GM19239 (cell line): ENCODE data around the gene STARD6.
"Not testable (repeated sequence)": the region's sequence is repeated elsewhere in the genome, so short reads cannot be mapped to it uniquely, and the experiment has no call there.

Experiments used
- DNase-seq: peaks from one replicate; pipeline ENCODE4 v3.0.0; 2011; ENCODE audit warnings: low spot score; ENCODE audit not compliant: insufficient read length
- FAIRE-seq: peaks from 2 replicates; lab custom pipeline; 2011; peaks lifted over from hg19 to GRCh38; lab: Jason Lieb, UNC

The STARD6 gene

DNA sequence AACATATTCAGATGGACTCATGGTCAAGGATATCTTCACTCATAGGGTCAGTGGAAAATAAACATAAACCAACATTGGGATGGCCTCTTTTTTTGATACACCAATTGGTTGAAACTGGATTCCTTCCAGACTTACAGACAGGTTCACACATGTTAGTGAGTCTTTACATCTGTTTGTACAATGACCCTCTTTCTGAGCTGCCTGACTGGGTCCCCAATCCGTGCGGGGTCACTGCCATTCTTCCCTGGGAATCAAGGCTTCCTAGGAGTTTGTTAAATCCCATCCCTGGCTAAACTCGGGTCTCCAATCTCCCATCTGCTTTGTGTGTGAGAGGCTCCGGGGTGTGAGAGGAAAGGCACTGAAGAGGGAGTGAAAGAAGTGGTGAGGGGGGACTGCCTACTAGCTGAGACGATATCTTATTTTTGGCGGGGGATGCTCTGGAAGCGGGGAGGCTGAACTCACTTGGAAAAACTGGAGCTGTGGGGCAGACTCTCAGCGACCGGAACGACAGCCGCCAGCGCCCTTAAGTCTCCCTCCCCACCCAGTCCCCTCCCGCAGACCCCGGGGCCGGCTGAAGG is 487 bp downstream of the STARD6 start:
- no peak for DNase-seq
- FAIRE-seq, result peak; percentile 76

DNA sequence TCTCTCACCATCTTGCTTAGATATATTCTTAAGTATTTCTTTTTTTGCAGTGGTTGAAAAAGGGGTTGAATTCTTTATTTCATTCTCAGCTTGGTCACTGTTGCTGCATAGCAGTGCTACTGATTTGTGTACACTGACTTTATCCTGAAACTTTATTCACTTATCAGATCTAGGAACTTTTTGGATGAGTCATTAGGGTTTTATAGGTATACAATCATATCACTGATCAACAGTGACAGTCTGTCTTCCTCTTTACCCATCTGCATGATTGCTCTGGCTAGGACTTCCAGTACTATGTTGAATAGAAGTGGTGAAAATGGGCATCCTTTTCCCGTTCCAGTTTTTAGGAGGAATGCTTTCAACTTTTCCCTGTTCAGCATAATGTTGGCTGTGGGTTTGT is 6.5 kb downstream of the STARD6 start:
- no peak for FAIRE-seq
- DNase-seq, result no peak

DNA sequence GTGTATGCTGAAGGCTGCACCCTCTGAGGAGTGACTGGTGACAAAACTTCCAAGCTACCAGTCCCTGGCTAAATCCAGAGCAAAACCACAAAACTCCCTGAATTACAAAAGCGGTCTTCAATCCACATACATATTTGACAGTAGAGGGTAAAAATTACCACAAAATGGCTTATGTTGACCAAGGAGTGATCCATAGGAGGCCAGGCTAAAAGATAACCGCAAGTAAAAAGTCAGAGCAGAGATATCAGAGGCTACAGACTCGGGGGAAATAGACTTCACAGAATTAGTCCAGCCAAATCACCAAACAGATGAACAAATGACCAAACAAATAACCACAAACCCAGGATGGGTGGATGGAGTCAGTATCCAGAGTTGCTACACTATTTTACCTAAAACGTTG is 19.4 kb downstream of the STARD6 start:
- FAIRE-seq, result no peak

DNA sequence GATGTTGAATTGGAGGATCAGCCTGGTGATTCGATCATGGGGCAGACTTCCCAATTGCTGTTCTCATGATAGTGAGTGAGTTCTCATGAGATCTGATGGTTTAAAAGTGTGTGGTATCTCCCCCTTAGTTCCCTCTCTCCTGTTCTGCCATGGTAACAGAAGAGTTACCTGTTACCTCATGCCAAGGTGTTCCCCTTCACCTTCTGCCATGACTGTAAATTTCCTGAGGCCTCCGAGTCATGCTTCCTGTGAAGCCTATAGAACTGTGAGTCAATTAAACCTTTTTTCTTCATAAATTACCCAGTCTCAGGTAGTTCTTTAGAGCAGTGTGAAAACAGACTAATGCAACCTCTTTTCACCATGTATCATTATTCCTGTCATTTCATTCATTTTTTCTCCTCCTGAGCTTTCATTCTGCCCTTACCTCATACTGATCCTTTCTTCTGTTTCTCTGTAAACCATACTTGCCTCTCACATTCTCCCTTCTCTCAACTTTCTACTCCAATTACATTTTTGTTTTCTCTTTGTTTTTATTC is 22.0 kb downstream of the STARD6 start:
- DNase-seq, result no peak
- no peak for FAIRE-seq

More for the DNA sequence above, 19.4 kb downstream of the STARD6 start:
- no peak for DNase-seq

DNA sequence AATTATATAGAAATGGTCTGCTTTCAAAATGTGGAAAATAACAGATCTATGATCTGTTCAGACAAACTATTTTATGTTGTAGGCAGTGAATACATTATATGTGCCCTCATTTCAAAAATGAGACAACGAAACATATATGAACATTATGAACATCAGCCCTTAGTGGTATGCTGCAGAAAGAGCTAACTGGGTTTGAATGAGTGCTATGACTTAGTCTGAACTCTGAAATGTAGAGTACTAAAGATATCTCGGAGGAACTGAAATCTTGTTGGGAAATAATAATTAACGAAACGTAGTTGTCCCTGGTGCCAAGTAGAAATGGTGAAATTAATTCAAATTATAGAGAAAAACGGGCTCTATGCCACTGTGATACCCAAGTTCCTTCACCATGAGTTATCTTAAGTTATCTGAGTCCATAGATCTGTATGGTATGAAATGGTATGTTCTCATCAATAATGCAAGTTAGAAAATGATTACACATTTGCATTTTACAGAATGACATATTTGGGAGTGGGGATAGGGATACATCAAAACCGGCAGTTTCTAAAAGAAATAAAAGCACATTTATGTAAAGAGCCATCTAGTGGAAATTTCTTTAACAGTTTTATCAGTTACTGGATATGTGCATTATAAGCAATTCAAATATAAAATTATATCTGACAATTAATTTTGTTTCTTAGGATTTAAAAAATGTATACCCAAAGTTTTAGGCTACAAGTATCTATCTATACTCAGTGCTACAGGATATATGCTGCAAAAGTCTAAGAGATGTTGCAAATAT is 26.7 kb downstream of the STARD6 start:
- DNase-seq (no peak), FAIRE-seq (peak; percentile 44)

DNA sequence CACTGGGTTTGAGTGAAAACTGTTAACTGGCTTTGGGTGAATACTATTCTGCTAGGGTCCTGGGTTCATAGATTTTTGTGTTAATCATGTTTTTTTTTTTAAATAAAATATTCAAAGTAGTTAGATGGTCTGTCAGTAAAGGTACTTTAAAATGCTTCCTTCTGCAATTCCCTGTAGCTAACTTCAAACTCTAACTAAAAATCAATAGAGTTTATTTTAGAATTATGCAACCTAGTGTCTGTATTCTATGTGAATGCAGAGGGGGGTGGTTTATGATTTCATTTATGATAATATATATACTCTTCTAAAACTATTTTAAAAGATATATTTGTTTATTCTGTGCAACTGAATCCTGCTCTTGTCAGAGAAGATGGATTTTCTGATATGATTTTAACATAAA is 27.9 kb downstream of the STARD6 start:
- FAIRE-seq (no peak), DNase-seq (no peak)

DNA sequence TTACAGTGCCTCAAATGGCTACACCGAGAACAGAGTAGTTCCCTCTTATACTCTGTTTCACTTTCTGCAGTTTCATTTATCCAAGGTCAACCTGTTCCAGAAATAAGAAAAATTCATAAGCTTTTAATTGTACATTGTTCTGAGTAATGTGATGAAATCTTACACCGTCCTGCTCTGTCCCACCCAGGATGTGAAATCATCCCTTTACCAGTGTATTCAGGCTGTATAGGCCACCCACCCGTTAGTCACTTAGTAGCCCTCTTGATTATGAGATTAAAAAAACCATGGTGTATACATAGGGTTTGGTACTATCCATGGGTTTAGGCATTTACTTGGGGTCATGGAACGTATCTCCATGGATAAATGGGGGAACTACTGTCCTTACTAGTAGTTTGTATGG is 29.8 kb downstream of the STARD6 start:
- FAIRE-seq (no peak), DNase-seq (no peak)

DNA sequence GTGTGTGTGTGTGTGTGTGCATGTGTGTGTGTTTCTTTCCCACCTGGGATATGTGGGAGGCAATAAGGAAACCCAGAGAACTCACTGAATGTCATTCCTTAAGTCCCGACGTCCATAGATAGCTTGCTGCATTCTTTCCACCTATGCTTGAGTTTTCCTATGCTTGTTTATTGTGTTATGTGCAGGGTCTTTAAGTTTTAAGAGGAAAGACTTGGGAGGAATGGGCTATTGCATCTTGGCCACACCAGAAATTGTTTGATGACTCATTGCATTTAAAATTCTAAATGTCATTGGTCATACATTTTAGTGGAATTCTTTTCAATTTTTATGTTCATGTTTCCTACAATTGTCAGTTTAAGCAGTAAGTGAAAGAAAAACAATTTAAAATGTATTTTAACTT is 33.7 kb downstream of the STARD6 start:
- FAIRE-seq (no peak), DNase-seq (no peak)

DNA sequence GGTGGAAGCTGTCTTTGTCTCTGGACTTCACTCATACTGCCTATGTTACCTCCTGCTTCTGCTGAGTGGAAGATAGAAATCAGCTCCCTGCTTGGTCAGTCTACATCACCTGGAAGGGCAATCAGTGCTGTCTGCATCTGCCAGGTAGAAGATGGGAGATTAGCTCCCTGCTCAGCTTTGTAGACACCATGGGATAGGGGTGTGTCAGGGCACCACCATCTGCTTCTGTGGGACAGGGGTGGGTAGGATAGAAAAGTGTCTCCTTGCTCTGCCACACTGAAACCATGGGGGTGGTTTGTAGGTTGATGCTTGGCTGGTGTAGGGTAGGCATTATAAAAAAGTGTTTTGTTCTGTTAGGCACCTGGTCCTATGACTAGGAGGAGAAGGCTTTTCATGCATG is 34.1 kb downstream of the STARD6 start:
- FAIRE-seq, result no peak
- no peak for DNase-seq

DNA sequence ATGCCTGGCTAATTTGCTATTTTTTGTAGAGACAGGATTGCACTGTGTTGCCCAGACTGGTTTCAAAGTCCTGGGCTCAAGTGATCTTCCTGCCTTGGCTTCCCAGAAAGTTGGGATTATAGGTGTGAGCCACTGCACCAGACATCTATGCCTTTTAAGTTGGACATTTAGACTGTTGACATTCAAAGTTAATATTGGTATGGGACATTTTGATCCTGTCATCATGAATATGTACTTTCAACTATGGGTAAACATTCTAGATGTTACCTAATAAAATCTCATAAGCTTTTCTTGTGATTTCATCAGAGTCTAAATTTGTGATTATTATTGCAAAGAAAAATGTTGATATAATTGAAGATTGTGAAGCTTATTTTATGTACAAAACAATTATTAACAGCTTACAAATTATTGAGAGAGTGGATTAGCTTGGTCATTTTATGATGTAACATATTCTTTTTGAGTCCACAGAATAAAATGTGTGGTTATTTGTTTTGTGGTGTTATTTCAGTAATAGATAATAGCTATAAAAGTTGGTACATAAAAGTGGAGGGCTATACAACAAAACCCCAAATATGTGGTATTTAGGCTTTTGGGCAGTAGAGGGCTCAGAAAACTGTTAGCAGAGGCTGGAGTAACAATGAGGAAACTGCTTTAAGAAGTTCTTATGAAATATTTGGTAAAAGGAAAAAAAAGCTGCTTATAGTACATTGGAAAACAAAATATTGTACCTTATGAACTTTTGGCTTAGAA is 41.4 kb downstream of the STARD6 start:
- DNase-seq (no peak), FAIRE-seq (no peak)

DNA sequence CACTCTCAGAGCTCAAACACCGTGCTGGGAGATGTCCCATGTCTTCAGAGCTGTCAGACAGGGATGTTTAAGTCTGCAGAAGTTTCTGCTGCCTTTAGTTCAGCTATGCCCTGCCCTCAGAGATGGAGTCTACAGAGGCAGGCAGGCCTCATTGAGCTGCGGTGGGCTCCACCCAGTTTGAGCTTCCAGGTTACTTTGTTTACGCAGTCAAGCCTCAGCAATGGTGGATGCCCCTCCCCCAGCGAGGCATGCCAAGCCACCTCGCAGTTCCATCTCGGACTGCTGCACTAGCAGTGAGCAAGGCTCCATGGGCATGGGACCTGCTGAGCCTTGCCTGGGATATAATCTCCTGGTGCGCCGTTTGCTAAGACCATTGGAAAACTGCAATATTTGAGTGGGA is 48.1 kb downstream of the STARD6 start:
- not testable (repeated sequence) for FAIRE-seq, DNase-seq

DNA sequence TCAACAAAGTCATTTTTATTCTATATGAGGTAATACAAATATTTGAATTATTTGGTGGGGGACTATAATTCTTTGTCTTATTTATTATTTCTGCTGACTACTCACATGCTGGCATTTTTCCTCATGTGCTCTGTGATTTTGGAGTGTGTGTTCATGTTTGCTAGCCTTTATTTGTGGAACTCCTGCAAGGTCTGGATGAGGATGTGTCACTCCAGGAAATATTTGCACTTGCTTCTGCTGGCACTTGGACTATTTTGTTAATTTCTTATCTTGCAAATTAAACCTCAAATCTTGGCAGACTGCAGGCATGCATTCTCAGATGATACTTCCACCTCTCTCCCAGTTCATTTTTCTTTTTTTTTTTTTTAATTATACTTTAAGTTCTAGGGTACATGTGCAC is 54.2 kb downstream of the STARD6 start:
- no peak for FAIRE-seq
- DNase-seq, result no peak

DNA sequence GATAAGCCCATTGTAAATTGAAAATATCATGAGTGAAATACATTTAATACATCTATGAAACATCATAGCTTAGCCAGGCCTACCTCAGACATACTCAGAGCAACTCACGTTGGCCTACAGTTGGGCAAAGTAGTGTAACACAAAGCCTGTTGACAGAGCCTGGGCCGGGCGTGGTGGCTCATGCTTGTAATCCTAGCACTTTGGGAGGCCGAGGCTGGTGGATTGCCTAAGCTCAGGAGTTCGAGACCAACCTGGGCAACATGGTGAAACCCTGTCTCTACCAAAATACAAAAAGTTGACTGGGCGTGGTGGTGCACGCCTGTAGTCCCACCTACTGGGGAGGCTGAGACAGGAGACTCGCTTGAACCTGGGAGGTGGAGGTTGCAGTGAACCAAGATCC is 58.7 kb downstream of the STARD6 start:
- DNase-seq, FAIRE-seq: not testable (repeated sequence)

DNA sequence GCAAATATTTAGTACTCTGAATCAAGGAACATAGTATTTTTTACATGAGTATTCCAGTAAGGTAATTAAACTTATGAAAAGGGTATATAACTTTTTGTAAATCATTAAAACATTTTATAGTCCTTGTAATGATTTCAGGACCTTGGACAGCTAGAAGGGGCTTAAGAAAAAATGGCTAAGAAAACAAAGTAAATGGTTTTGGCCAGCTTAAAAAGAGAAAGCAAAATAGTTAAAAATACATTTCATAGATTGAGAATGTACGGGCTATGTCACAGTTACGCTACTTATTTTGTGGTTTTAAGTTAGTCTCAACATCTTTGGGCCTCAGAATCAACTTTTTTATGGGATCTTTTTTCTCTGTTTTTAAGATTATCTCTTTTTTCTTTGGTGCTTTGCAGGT is 61.6 kb downstream of the STARD6 start:
- DNase-seq (no peak), FAIRE-seq (no peak)

DNA sequence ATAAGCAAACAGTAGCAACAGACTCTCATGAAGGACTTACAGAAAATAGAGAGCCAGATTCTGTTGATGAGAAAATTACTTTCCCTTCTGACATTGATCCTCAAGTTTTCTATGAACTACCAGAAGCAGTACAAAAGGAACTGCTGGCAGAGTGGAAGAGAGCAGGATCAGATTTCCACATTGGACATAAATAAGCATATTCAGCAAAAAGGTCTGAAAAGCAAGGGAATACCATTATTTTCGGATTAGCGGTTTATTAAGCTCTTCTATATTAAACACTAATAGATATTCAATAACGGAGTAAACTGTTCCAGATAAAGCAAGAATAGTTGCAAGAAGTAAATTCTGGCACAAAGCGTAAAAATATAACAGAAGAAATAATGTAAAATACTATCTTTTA is 63.4 kb downstream of the STARD6 start:
- FAIRE-seq (no peak), DNase-seq (no peak)

DNA sequence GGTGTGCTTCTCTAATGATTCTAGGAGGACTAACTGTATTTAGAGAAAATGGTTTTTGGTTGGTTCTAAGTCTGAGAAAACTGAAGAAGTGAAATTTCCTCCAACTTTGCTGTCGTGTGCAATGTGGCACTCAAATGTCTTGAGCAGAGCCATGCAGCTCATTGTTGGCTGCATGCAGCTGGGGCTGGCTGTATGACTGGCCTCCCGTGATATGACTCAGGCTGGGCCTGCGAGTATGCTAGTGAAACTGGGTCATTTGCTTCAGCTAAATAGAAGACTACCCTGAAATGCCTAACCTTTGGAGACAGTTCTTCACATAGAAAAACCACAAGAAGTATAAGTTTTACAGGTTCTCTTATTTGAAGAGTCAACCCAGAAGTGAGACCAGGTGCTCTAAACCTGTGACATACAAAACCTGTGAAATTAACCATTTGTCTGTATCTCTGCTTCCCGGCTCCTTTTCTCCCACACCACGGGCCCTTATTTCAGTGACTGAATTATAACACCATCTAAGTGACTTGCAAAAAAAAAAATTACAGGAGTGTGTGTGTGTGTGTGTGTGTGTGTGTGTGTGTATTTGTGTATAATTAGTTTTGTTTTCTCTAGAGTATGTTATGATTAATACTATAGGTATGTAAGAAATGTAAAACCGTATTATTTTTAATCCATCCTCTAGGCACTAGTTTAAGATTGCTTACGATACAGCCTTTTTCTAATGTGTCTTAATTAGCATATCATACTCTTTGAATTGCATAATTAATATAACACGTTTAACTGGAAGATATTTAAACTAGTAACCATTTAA is 72.5 kb downstream of the STARD6 start:
- FAIRE-seq, result peak; percentile 96
- peak; percentile 32 for DNase-seq

DNA sequence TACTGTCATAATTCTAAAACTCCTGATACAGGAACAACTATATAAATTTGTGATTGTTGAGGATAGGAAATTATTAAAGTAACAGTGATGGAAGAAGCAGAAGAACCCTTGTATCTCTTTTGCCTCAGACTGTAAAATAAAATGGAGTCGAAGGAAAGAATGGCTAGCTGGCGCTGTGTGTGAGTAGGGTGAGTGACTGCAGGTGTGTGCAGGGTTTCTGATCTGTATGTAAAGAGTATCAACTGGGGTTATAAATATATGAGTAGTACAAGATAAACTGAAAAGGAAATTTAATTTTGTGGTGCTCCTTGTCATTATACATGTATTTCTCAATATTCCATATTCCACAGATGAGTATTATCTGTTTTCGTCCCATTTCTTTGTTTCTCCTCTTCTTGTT is 73.1 kb downstream of the STARD6 start:
- FAIRE-seq, result no peak
- no peak for DNase-seq

DNA sequence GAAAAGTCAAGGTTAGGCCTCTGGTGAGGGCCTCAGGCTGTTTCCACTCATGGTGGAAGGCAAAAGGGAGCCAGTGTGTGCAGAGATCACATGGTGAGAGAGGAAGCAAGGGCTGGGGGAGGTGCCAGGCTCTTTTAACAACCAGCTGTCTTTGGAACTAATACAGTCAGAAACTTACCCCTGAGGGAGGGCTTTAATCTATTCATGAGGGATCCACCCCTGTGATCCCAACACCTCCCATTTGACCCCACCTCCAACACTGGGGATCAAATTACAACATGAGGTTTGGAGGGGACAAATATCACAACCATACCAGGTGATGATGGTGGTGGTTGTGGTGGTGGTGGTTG is 77.5 kb downstream of the STARD6 start:
- no peak for DNase-seq
- no peak for FAIRE-seq

DNA sequence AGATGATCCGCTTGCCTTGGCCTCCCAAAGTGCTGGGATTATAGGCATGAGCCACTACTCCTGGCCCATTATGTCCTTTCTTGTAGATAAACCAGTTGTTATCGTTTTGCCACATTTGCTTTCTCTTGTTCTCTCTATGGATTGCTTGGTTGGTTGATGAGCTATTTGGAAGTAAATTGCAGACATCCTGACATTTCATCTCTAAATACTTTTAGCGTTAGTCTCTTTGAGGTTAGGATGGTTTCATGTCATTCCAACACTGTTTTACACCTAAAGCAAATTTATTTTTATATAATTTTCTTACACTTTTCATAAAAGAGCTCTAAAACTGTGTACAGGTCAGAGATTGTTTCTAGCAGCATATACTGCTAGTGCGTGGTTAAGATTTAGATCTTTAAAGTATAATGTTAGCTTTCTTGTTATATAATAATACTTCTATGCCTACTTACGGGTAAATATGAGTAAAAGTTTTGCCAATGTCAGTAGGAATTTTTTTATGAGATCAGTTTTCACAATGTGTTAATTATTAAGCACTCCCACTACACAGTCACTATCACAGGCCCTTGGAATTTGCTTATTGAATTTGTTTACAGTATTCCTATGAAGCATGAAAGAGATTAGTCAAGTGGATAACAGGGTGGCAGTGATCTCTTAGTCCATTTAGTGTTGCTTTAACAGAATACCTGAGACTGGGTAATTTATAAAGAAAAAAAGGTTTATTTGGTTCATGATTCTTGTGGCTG is 78.0 kb downstream of the STARD6 start:
- no peak for DNase-seq
- FAIRE-seq, result no peak

DNA sequence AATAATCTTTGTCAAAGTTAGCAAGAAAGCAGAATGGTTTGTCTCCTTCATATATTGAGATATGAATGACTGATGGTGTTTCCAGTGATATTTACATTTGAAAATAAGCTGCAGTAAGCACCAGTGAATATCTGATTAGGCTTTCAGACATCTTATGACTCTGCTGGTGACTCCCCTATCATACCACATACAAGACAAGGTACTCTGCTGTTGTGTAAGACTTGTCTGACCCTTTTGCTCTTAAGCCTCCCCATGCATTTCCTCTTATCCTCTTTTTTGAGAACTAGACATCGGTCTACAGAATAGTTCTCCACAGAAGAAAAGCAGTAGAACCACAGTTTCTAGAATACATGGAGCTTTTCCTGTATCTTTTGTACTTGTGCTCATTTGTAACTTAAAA is 79.0 kb downstream of the STARD6 start:
- FAIRE-seq (no peak), DNase-seq (no peak)
